H9 (cell line): ENCODE measurements around the gene CCDC28A. TPM values are rescaled to one million over a fixed set of nuclear protein-coding genes. Genes with fewer than 3 reads are reported as not detected.

Experiments used
- DNase-seq: peaks from one replicate; pipeline ENCODE4 v3.0.0-alpha.2; 2017
- H2AFZ ChIP-seq: one replicate; pipeline ENCODE4 v1.6.1; 2013; ENCODE audit warnings: mild to moderate bottlenecking, low read length, control low read depth, moderate library complexity
- H2AK5ac ChIP-seq: 2 replicates; pipeline ENCODE4 v1.6.1; 2013; ENCODE audit warnings: low read length, control low read depth, mixed read lengths; ENCODE audit not compliant: insufficient read length
- H2BK120ac ChIP-seq: one replicate; pipeline ENCODE4 v1.6.1; 2013; ENCODE audit warnings: low read depth, mild to moderate bottlenecking, low read length, control low read depth, inconsistent platforms; ENCODE audit not compliant: poor library complexity, severe bottlenecking
- H2BK12ac ChIP-seq: 2 replicates; pipeline ENCODE4 v1.6.1; 2013; ENCODE audit warnings: low read length, control low read depth, mixed read lengths, low read depth; ENCODE audit not compliant: insufficient read length
- H2BK15ac ChIP-seq: 2 replicates; pipeline ENCODE4 v1.6.1; 2013; ENCODE audit warnings: low read depth, low read length, control low read depth
- H2BK20ac ChIP-seq: one replicate; pipeline ENCODE4 v1.6.1; 2013; ENCODE audit warnings: low read depth, mild to moderate bottlenecking, low read length, control low read depth, inconsistent platforms; ENCODE audit not compliant: poor library complexity, severe bottlenecking
- H2BK5ac ChIP-seq: 2 replicates; pipeline ENCODE4 v1.6.1; 2013; ENCODE audit warnings: low read length, control low read depth, mixed read lengths; ENCODE audit not compliant: insufficient read length
- H3K14ac ChIP-seq: 2 replicates; pipeline ENCODE4 v1.6.1; 2013; ENCODE audit warnings: low read length, control low read depth; ENCODE audit not compliant: insufficient read depth
- H3K18ac ChIP-seq: 2 replicates; pipeline ENCODE4 v1.6.1; 2013; ENCODE audit warnings: low read depth, mild to moderate bottlenecking, mixed read lengths, low read length, control low read depth; ENCODE audit not compliant: insufficient read length
- H3K23ac ChIP-seq: 2 replicates; pipeline ENCODE4 v1.6.1; 2013; ENCODE audit warnings: low read length, control low read depth, mixed read lengths, low read depth; ENCODE audit not compliant: insufficient read length
- H3K23me2 ChIP-seq: 2 replicates; pipeline ENCODE4 v1.6.1; 2013; ENCODE audit warnings: low read depth, mild to moderate bottlenecking, mixed read lengths, low read length, control low read depth; ENCODE audit not compliant: insufficient read length, poor library complexity, severe bottlenecking
- H3K27ac ChIP-seq: 2 replicates; pipeline ENCODE4 v1.5.1; 2013; ENCODE audit warnings: low read length, control low read depth, mixed read lengths, low read depth; ENCODE audit not compliant: insufficient read length
- H3K27me3 ChIP-seq: 2 replicates; pipeline ENCODE4 v1.6.1; 2013; ENCODE audit warnings: low read length, control low read depth, inconsistent platforms; ENCODE audit not compliant: insufficient read depth
- H3K4ac ChIP-seq: 2 replicates; pipeline ENCODE4 v1.6.1; 2013; ENCODE audit warnings: low read depth, mild to moderate bottlenecking, control low read depth, inconsistent platforms, low read length, moderate library complexity
- H3K4me1 ChIP-seq: 2 replicates; pipeline ENCODE4 v1.6.1; 2013; ENCODE audit warnings: low read length, control low read depth, inconsistent platforms; ENCODE audit not compliant: insufficient read depth
- H3K4me2 ChIP-seq: 2 replicates; pipeline ENCODE4 v1.6.1; 2013; ENCODE audit warnings: low read length, control low read depth, mixed read lengths; ENCODE audit not compliant: insufficient read length, insufficient read depth
- H3K56ac ChIP-seq: 2 replicates; pipeline ENCODE4 v1.6.1; 2013; ENCODE audit warnings: low read depth, mild to moderate bottlenecking, mixed read lengths, low read length, control low read depth; ENCODE audit not compliant: insufficient read length
- H3K79me1 ChIP-seq: 2 replicates; pipeline ENCODE4 v1.6.1; 2013; ENCODE audit warnings: low read depth, mild to moderate bottlenecking, moderate library complexity, low read length, control low read depth, inconsistent platforms; ENCODE audit not compliant: insufficient read depth, poor library complexity, severe bottlenecking
- H3K79me2 ChIP-seq: 2 replicates; pipeline ENCODE4 v1.6.1; 2013; ENCODE audit warnings: low read length, control low read depth, inconsistent platforms; ENCODE audit not compliant: insufficient read depth
- H3K9ac ChIP-seq: 2 replicates; pipeline ENCODE4 v1.6.1; 2013; ENCODE audit warnings: low read length, control low read depth, mixed read lengths; ENCODE audit not compliant: insufficient read length; ENCODE audit errors: extremely low read depth
- H3K9me3 ChIP-seq: one replicate; pipeline ENCODE4 v1.6.1; 2013; ENCODE audit warnings: low read depth, low read length, inconsistent platforms; ENCODE audit not compliant: control insufficient read depth
- H3T11ph ChIP-seq: one replicate; pipeline ENCODE4 v1.6.1; 2013; ENCODE audit warnings: mild to moderate bottlenecking, low read length, control low read depth, inconsistent platforms
- H4K20me1 ChIP-seq: one replicate; pipeline ENCODE4 v1.6.1; 2013; ENCODE audit not compliant: control insufficient read depth, insufficient read length, insufficient read depth
- H4K5ac ChIP-seq: 2 replicates; pipeline ENCODE4 v1.6.1; 2013; ENCODE audit warnings: low read depth, mild to moderate bottlenecking, mixed read lengths, low read length, control low read depth; ENCODE audit not compliant: insufficient read length
- H4K8ac ChIP-seq: replicated peaks from 2 replicates; pipeline ENCODE4 v1.6.1; 2013; ENCODE audit warnings: low read length, control low read depth, mixed read lengths, low read depth; ENCODE audit not compliant: insufficient read length
- H4K91ac ChIP-seq: 2 replicates; pipeline ENCODE4 v1.6.1; 2013; ENCODE audit warnings: low read depth, mild to moderate bottlenecking, moderate library complexity, mixed read lengths, low read length, control low read depth; ENCODE audit not compliant: insufficient read length
- H3K27ac Mint-ChIP-seq, 3 experiments: 2 replicates in 2 of 3; 3 replicates in 1 of 3; pipeline ENCODE4 v1.8.0; 2020 to 2021; ENCODE audit warnings: mixed read lengths in 3 of 3, mild to moderate bottlenecking in 1 of 3, moderate library complexity in 1 of 3
- H3K27me3 Mint-ChIP-seq: 2 replicates; pipeline ENCODE4 v1.8.0; 2021; ENCODE audit warnings: low read depth, mild to moderate bottlenecking, moderate library complexity, mixed read lengths
- H3K36me3 Mint-ChIP-seq, 3 experiments: 2 replicates in 2 of 3; 3 replicates in 1 of 3; pipeline ENCODE4 v1.8.0; 2020 to 2021; ENCODE audit warnings: low read depth in 3 of 3, mixed read lengths in 3 of 3; ENCODE audit not compliant: insufficient read depth in 1 of 3
- H3K4me1 Mint-ChIP-seq, 2 experiments: 2 replicates each; pipeline ENCODE4 v1.8.0; 2020; ENCODE audit warnings: mixed read lengths in 2 of 2
- H3K4me3 Mint-ChIP-seq, 2 experiments: 2 replicates in 1 of 2; 3 replicates in 1 of 2; pipeline ENCODE4 v1.8.0; 2020 to 2021; ENCODE audit warnings: mild to moderate bottlenecking in 2 of 2, mixed read lengths in 2 of 2, moderate library complexity in 1 of 2
- H3K9me3 Mint-ChIP-seq, 2 experiments: 2 replicates in 1 of 2; 3 replicates in 1 of 2; pipeline ENCODE4 v1.8.0; 2020; ENCODE audit warnings: mild to moderate bottlenecking in 2 of 2, mixed read lengths in 2 of 2, moderate library complexity in 1 of 2
- CTCF ChIP-seq: fragments of 200-600 bp; sonication (generic); conservative IDR thresholded peaks from 3 replicates; pipeline ENCODE4 v1.8.0; 2021; ENCODE audit warnings: antibody characterized with exemption, mild to moderate bottlenecking
- WGBS: extraction: QIAGEN DNeasy Blood & Tissue Kit; methylation state at CpG from one replicate; pipeline ENCODE4 v1.1.7; 2013; ENCODE audit warnings: missing lambda C conversion rate, low lambda C conversion rate, mixed read lengths; ENCODE audit not compliant: insufficient read length; ENCODE audit errors: extremely low coverage; 5-methylcytosine and 5-hydroxymethylcytosine counted together
- total RNA-seq: library from RNA; stranded (reverse); gene quantifications from 2 replicates; pipeline ENCODE4 v1.2.1, GENCODE V29; 2021

CCDC28A gene
- total RNA-seq, 1 experiment from 2014 or later: 12.9 TPM

GRCh38 chr6:138814179-138814834, 40.7 kb downstream of the CCDC28A start:
- Histone ChIP-seq H3K14ac (no peak overlapping the region), H3K4me2 (no peak overlapping the region), H4K20me1 (no peaks in the 10 kb centered on the region), H3K4ac (no peak overlapping the region), H3K23ac (no peak overlapping the region), H3K18ac (no peak overlapping the region), H2BK120ac (no peak overlapping the region), H2AK5ac (no peak overlapping the region), H4K8ac (no peak overlapping the region), H3K4me1 (peaks cover 5% of the 10 kb centered on the region; the same call in 1 of the 2 replicates), H2BK15ac (no peak overlapping the region), H4K91ac (no peak overlapping the region), H3K56ac (no peak overlapping the region), H3K79me1 (no peaks in the 10 kb centered on the region), H3K27me3 (no peaks in the 10 kb centered on the region), H2BK5ac (no peak overlapping the region), H2AFZ (no peak overlapping the region), H3K9ac (no peak overlapping the region), H3K27ac (no peak overlapping the region), H3K79me2 (no peaks in the 10 kb centered on the region), H3K23me2 (no peaks in the 10 kb centered on the region), H3T11ph (no peak overlapping the region), H3K9me3 (no peaks in the 10 kb centered on the region), H2BK20ac (no peak overlapping the region), H2BK12ac (no peak overlapping the region), H4K5ac (no peak overlapping the region)
- DNase-seq: no peak
- H3K36me3 Mint-ChIP-seq: no peaks in the 10 kb centered on the region
- H3K4me3 Mint-ChIP-seq: no peak overlapping the region
- TF ChIP-seq CTCF: no peak
- no CpG with 5 or more reads among the region's 5 CpGs for WGBS
- no peaks in the 10 kb centered on the region for H3K27me3 Mint-ChIP-seq
- H3K4me1 Mint-ChIP-seq: peaks cover 17 to 20% of the 10 kb centered on the region in 2 experiments
- H3K9me3 Mint-ChIP-seq: no peaks in the 10 kb centered on the region
- H3K27ac Mint-ChIP-seq: no peak overlapping the region
